ENCODE data around the gene CTPS2.

GRCh38 chrX:16593801-16594200 lies 118.7 kb downstream of the CTPS2 start:
- TF ChIP-seq, protein P1, sequence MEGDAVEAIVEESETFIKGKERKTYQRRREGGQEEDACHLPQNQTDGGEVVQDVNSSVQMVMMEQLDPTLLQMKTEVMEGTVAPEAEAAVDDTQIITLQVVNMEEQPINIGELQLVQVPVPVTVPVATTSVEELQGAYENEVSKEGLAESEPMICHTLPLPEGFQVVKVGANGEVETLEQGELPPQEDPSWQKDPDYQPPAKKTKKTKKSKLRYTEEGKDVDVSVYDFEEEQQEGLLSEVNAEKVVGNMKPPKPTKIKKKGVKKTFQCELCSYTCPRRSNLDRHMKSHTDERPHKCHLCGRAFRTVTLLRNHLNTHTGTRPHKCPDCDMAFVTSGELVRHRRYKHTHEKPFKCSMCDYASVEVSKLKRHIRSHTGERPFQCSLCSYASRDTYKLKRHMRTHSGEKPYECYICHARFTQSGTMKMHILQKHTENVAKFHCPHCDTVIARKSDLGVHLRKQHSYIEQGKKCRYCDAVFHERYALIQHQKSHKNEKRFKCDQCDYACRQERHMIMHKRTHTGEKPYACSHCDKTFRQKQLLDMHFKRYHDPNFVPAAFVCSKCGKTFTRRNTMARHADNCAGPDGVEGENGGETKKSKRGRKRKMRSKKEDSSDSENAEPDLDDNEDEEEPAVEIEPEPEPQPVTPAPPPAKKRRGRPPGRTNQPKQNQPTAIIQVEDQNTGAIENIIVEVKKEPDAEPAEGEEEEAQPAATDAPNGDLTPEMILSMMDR (IDR thresholded peaks at IDR 0.05): no peak
- TF ChIP-seq POLR2A (IDR thresholded peaks at IDR 0.05) (no peak), POLR2AphosphoS5 (IDR thresholded peaks at IDR 0.05) (no peak)
